A673 (cell line): ENCODE data around the gene BARHL1.

Experiments used
- EZH2 ChIP-seq: fragments of 200-600 bp; sonication (generic); IDR thresholded peaks from 2 replicates; pipeline ENCODE4 v1.6.1; 2017; ENCODE audit warnings: borderline replicate concordance, low read depth, mild to moderate bottlenecking, mixed read lengths, antibody characterized with exemption, low read length; ENCODE audit not compliant: poor library complexity, severe bottlenecking
- TF ChIP-seq, protein P1 (sequence below): fragments of 300-800, 200-600 bp; sonication (generic); conservative IDR thresholded peaks from 2 replicates; pipeline ENCODE4 v1.5.1; 2017; ENCODE audit warnings: low read depth, mild to moderate bottlenecking, antibody characterized with exemption, low read length, moderate library complexity, mixed read lengths

DNA sequence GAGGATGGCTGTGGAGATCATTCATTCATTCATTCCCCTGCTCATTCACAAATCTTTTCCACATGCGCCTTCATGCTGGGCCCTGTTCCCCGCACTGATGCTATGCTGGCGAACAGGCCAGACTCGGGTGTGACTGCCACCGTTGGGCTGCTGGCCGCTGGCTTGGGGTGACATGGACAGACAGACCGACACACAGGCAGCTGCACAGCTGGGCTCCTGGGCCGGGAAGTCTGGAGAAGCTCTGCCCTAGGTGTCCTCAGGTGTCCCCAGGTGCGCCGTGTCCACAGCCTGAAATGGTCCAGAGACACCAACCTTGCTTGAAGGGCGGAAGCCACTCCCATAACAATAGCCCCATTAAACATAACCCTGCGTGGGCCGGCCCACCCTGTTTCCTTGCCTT is 35.0 kb upstream of the BARHL1 start:
- TF ChIP-seq, protein P1, sequence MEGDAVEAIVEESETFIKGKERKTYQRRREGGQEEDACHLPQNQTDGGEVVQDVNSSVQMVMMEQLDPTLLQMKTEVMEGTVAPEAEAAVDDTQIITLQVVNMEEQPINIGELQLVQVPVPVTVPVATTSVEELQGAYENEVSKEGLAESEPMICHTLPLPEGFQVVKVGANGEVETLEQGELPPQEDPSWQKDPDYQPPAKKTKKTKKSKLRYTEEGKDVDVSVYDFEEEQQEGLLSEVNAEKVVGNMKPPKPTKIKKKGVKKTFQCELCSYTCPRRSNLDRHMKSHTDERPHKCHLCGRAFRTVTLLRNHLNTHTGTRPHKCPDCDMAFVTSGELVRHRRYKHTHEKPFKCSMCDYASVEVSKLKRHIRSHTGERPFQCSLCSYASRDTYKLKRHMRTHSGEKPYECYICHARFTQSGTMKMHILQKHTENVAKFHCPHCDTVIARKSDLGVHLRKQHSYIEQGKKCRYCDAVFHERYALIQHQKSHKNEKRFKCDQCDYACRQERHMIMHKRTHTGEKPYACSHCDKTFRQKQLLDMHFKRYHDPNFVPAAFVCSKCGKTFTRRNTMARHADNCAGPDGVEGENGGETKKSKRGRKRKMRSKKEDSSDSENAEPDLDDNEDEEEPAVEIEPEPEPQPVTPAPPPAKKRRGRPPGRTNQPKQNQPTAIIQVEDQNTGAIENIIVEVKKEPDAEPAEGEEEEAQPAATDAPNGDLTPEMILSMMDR = no peak
- no peak for TF ChIP-seq EZH2
